GM21825 (cell line): ENCODE results near the gene NTSR1.

Source experiments
- ATAC-seq: cut with Tn5 transposase; IDR thresholded peaks from one replicate; pipeline ENCODE4 v1.9.1; 2021; ENCODE audit warnings: mild to moderate bottlenecking, moderate library complexity; ENCODE audit not compliant: unreplicated experiment

The NTSR1 gene

GRCh38 chr20:62708591-62709536 lies at the start of gene NTSR1:
TSS of gene NTSR1 (plus strand) at chr20:62708836. CDS start at chr20:62709208, 372 bp downstream.
- no peak for ATAC-seq

- ATAC-seq, result no peak
Measured at GRCh38 chr20:62659488-62660239, 49.0 kb upstream of the NTSR1 start.

GRCh38 chr20:62660240-62660615 lies 48.4 kb upstream of the NTSR1 start:
- no peak for ATAC-seq

- ATAC-seq, result no peak
Measured at GRCh38 chr20:62660768-62661167, 47.9 kb upstream of the NTSR1 start.

- no peak for ATAC-seq
Measured at GRCh38 chr20:62661647-62662046, 47.0 kb upstream of the NTSR1 start.

GRCh38 chr20:62662422-62662821 lies 46.2 kb upstream of the NTSR1 start:
- no peak for ATAC-seq

- ATAC-seq, result no peak
Measured at GRCh38 chr20:62663145-62664018, 45.3 kb upstream of the NTSR1 start.

- no peak for ATAC-seq
Measured at GRCh38 chr20:62664019-62664971, 44.3 kb upstream of the NTSR1 start.

GRCh38 chr20:62665153-62665754 lies 43.4 kb upstream of the NTSR1 start:
- no peak for ATAC-seq

- no peak for ATAC-seq
Measured at GRCh38 chr20:62665826-62666735, 42.6 kb upstream of the NTSR1 start.

- no peak for ATAC-seq
Measured at GRCh38 chr20:62666736-62667529, 41.7 kb upstream of the NTSR1 start.

GRCh38 chr20:62667530-62668440 lies 40.9 kb upstream of the NTSR1 start:
- ATAC-seq, result no peak

- ATAC-seq, result no peak
Measured at GRCh38 chr20:62668441-62669027, 40.1 kb upstream of the NTSR1 start.

- no peak for ATAC-seq
Measured at GRCh38 chr20:62669249-62669648, 39.4 kb upstream of the NTSR1 start.

- no peak for ATAC-seq
Measured at GRCh38 chr20:62670156-62670555, 38.5 kb upstream of the NTSR1 start.

GRCh38 chr20:62670998-62671397 lies 37.6 kb upstream of the NTSR1 start:
- ATAC-seq, result no peak
